Ishikawa (cell line): ENCODE measurements around the gene ZNF81.

Source experiments
- CEBPB ChIP-seq: IDR thresholded peaks from 2 replicates; pipeline ENCODE4 v1.6.1; 2012
- CREB1 ChIP-seq: IDR thresholded peaks from 2 replicates; pipeline ENCODE4 v1.6.1; 2012; ENCODE audit warnings: low read depth
- EGR1 ChIP-seq: IDR thresholded peaks from 2 replicates; pipeline ENCODE4 v1.6.1; 2012
- EP300 ChIP-seq: IDR thresholded peaks from 2 replicates; pipeline ENCODE4 v1.6.1; 2012; ENCODE audit warnings: borderline replicate concordance
- FOXM1 ChIP-seq: IDR thresholded peaks from 2 replicates; pipeline ENCODE4 v1.6.1; 2012; ENCODE audit warnings: low read depth, borderline replicate concordance
- MAX ChIP-seq: IDR thresholded peaks from 2 replicates; pipeline ENCODE4 v1.6.1; 2012
- NFIC ChIP-seq: IDR thresholded peaks from 2 replicates; pipeline ENCODE4 v1.6.1; 2012
- RAD21 ChIP-seq: IDR thresholded peaks from 2 replicates; pipeline ENCODE4 v1.6.1; 2012; ENCODE audit warnings: low read depth
- REST ChIP-seq: IDR thresholded peaks from 2 replicates; pipeline ENCODE4 v1.6.1; 2012; ENCODE audit warnings: low read depth, mild to moderate bottlenecking
- TAF1 ChIP-seq: IDR thresholded peaks from 2 replicates; pipeline ENCODE4 v1.6.1; 2012; ENCODE audit warnings: low read depth, mild to moderate bottlenecking
- TCF12 ChIP-seq: IDR thresholded peaks from 2 replicates; pipeline ENCODE4 v1.6.1; 2012; ENCODE audit warnings: low read depth
- TEAD4 ChIP-seq: IDR thresholded peaks from 2 replicates; pipeline ENCODE4 v1.6.1; 2012
- USF1 ChIP-seq: IDR thresholded peaks from 2 replicates; pipeline ENCODE4 v1.6.1; 2012
- YY1 ChIP-seq: IDR thresholded peaks from 2 replicates; pipeline ENCODE4 v1.6.1; 2012; ENCODE audit warnings: low read depth
- ZBTB7A ChIP-seq: IDR thresholded peaks from 2 replicates; pipeline ENCODE4 v1.6.1; 2012; ENCODE audit warnings: low read depth

Gene ZNF81

GRCh38 chrX:47873123-47873522 lies 36.4 kb downstream of the ZNF81 start:
- no peak for TF ChIP-seq REST
- no peak for TF ChIP-seq YY1
- no peak for TF ChIP-seq USF1
- no peak for TF ChIP-seq RAD21
- no peak for TF ChIP-seq ZBTB7A
- no peak for TF ChIP-seq TCF12
- no peak for TF ChIP-seq FOXM1
- TF ChIP-seq TEAD4 = no peak
- no peak for TF ChIP-seq MAX
- TF ChIP-seq EGR1 = no peak
- no peak for TF ChIP-seq CREB1
- no peak for TF ChIP-seq NFIC
- TF ChIP-seq EP300 = no peak

GRCh38 chrX:47877327-47877726 lies 40.6 kb downstream of the ZNF81 start:
- TF ChIP-seq YY1 (no peak), CREB1 (no peak), NFIC (no peak), TAF1 (no peak), EGR1 (no peak), MAX (no peak), USF1 (no peak), REST (no peak), FOXM1 (no peak), RAD21 (no peak), ZBTB7A (no peak), TEAD4 (no peak), TCF12 (no peak), EP300 (no peak), CEBPB (no peak)

GRCh38 chrX:47878198-47878597 lies 41.5 kb downstream of the ZNF81 start:
- TF ChIP-seq NFIC = no peak
- no peak for TF ChIP-seq EP300
- no peak for TF ChIP-seq TAF1
- no peak for TF ChIP-seq EGR1
- no peak for TF ChIP-seq USF1
- TF ChIP-seq FOXM1 = no peak
- no peak for TF ChIP-seq TCF12
- no peak for TF ChIP-seq YY1
- TF ChIP-seq CREB1 = no peak
- no peak for TF ChIP-seq TEAD4
- TF ChIP-seq MAX = no peak
- no peak for TF ChIP-seq CEBPB

GRCh38 chrX:47879463-47879862 lies 42.8 kb downstream of the ZNF81 start:
- TF ChIP-seq REST (no peak), YY1 (no peak), NFIC (no peak), TAF1 (no peak), EP300 (no peak), ZBTB7A (no peak), EGR1 (no peak), RAD21 (no peak), TEAD4 (no peak), USF1 (no peak), TCF12 (no peak), FOXM1 (no peak), MAX (no peak), CEBPB (no peak), CREB1 (no peak)
